IMR-90 (cell line): ENCODE data around the gene RAB3C. TPM values are rescaled to one million over a fixed set of nuclear protein-coding genes. Genes with fewer than 3 reads are reported as not detected.

ENCODE experiments used
- ATAC-seq: fragments of 200-7000 bp; cut with Tn5 transposase; 2 replicates; pipeline ENCODE4 v1.9.1; 2020; ENCODE audit warnings: low read depth, mild to moderate bottlenecking, moderate library complexity
- BruUV-seq: library from RNA; stranded (reverse); fragments of 400-500 nt; replicated peaks from 2 replicates; lab custom pipeline; 2021; lab: Mats Ljungman, UMichigan
- CTCF ChIA-PET: fragments of 300-600 bp; formaldehyde crosslinking; extraction: SDS; loops from one replicate; lab custom pipeline; 2021; ENCODE audit warnings: antibody characterized with exemption; lab: Yijun Ruan, JAX
- POLR2A ChIA-PET: fragments of 300-600 bp; sonication (Branson Sonifier 250); formaldehyde crosslinking; loops from one replicate; lab custom pipeline; 2022; ENCODE audit warnings: antibody characterized with exemption; ENCODE audit not compliant: unreplicated experiment; lab: Charles Lee
- DNase-seq: peaks from one replicate; pipeline ENCODE4 v3.0.0; 2013
- H2AFZ ChIP-seq: replicated peaks from 2 replicates; pipeline ENCODE3; 2013; ENCODE audit warnings: low read length, mild to moderate bottlenecking; ENCODE audit not compliant: poor library complexity
- H2AK5ac ChIP-seq: 2 replicates; pipeline ENCODE4 v1.6.1; 2013; ENCODE audit warnings: low read depth, low read length, inconsistent platforms
- H2AK9ac ChIP-seq: replicated peaks from 2 replicates; pipeline ENCODE3; 2013; ENCODE audit warnings: mild to moderate bottlenecking, low read depth, low read length, moderate library complexity; ENCODE audit not compliant: poor library complexity
- H2BK120ac ChIP-seq: 2 replicates; pipeline ENCODE4 v1.6.1; 2013; ENCODE audit warnings: low read depth, low read length, inconsistent platforms
- H2BK15ac ChIP-seq: 3 replicates; pipeline ENCODE4 v1.6.1; 2013; ENCODE audit warnings: low read depth, low read length, inconsistent platforms
- H2BK20ac ChIP-seq: 2 replicates; pipeline ENCODE4 v1.6.1; 2013; ENCODE audit warnings: low read depth, mild to moderate bottlenecking, inconsistent platforms, low read length, moderate library complexity
- H2BK5ac ChIP-seq: 2 replicates; pipeline ENCODE4 v1.6.1; 2013; ENCODE audit warnings: mild to moderate bottlenecking, low read depth, low read length, inconsistent platforms; ENCODE audit not compliant: poor library complexity, severe bottlenecking
- H3K14ac ChIP-seq: replicated peaks from 2 replicates; pipeline ENCODE4 v1.6.1; 2013; ENCODE audit warnings: low read depth, low read length, inconsistent platforms
- H3K18ac ChIP-seq: 2 replicates; pipeline ENCODE4 v1.6.1; 2013; ENCODE audit warnings: low read depth, low read length, control low read depth
- H3K23ac ChIP-seq: 2 replicates; pipeline ENCODE4 v1.6.1; 2013; ENCODE audit warnings: low read depth, low read length, inconsistent platforms
- H3K27ac ChIP-seq: 2 replicates; pipeline ENCODE4 v1.5.1; 2013; ENCODE audit warnings: mild to moderate bottlenecking, control low read depth, low read length; ENCODE audit not compliant: insufficient read depth
- H3K27me3 ChIP-seq: 2 replicates; pipeline ENCODE4 v1.6.1; 2013; ENCODE audit warnings: low read length; ENCODE audit not compliant: control insufficient read depth, insufficient read depth
- H3K36me3 ChIP-seq: 2 replicates; pipeline ENCODE4 v1.6.1; 2013; ENCODE audit warnings: low read length, mixed read lengths; ENCODE audit not compliant: control insufficient read depth, insufficient read depth
- H3K4ac ChIP-seq: 2 replicates; pipeline ENCODE4 v1.6.1; 2013; ENCODE audit warnings: low read depth, low read length, inconsistent platforms
- H3K4me1 ChIP-seq: 2 replicates; pipeline ENCODE4 v1.6.1; 2013; ENCODE audit warnings: low read length, mixed read lengths; ENCODE audit not compliant: control insufficient read depth, insufficient read depth
- H3K4me2 ChIP-seq: 2 replicates; pipeline ENCODE4 v1.6.1; 2013; ENCODE audit warnings: low read depth, mild to moderate bottlenecking, control low read depth, low read length, moderate library complexity
- H3K4me3 ChIP-seq: 2 replicates; pipeline ENCODE4 v1.5.1; 2013; ENCODE audit warnings: low read depth, mild to moderate bottlenecking, control low read depth, low read length, moderate library complexity; ENCODE audit not compliant: insufficient read depth
- H3K56ac ChIP-seq: 2 replicates; pipeline ENCODE4 v1.6.1; 2013; ENCODE audit warnings: low read length, inconsistent platforms; ENCODE audit not compliant: insufficient read depth; ENCODE audit errors: extremely low read depth
- H3K79me1 ChIP-seq, 2 experiments: 2 replicates each; pipeline ENCODE4 v1.6.1; 2013; ENCODE audit warnings: low read length in 2 of 2, inconsistent platforms in 1 of 2, low read depth in 1 of 2
- H3K9ac ChIP-seq: 2 replicates; pipeline ENCODE4 v1.6.1; 2013; ENCODE audit warnings: low read depth, low read length, control low read depth
- H3K9me1 ChIP-seq: 2 replicates; pipeline ENCODE4 v1.6.1; 2013; ENCODE audit warnings: low read length, inconsistent platforms; ENCODE audit not compliant: insufficient read depth
- H3K9me3 ChIP-seq: 2 replicates; pipeline ENCODE4 v1.6.1; 2013; ENCODE audit warnings: low read length; ENCODE audit not compliant: control insufficient read depth, insufficient read depth
- H4K20me1 ChIP-seq: 2 replicates; pipeline ENCODE4 v1.6.1; 2013; ENCODE audit warnings: low read length, inconsistent platforms; ENCODE audit not compliant: insufficient read depth
- H4K5ac ChIP-seq: 2 replicates; pipeline ENCODE4 v1.6.1; 2013; ENCODE audit warnings: mild to moderate bottlenecking, low read depth, low read length, control low read depth
- H4K8ac ChIP-seq, 2 experiments: 2 replicates each; pipeline ENCODE4 v1.6.1; 2013; ENCODE audit warnings: low read depth in 2 of 2, low read length in 2 of 2, control low read depth in 1 of 2, inconsistent platforms in 1 of 2
- H4K91ac ChIP-seq: 2 replicates; pipeline ENCODE4 v1.6.1; 2013; ENCODE audit warnings: low read depth, low read length, inconsistent platforms; ENCODE audit not compliant: insufficient read depth
- CTCF ChIP-seq: conservative IDR thresholded peaks from 2 replicates; pipeline ENCODE4 v1.5.1; 2012; ENCODE audit warnings: mild to moderate bottlenecking, low read depth, low read length, improper control_type of control experiment
- ELK1 ChIP-seq: fragments of 150-350 bp; IDR thresholded peaks from 2 replicates; pipeline ENCODE4 v1.6.1; 2016; ENCODE audit warnings: low read depth, mild to moderate bottlenecking, low read length, moderate library complexity, borderline replicate concordance
- FOS ChIP-seq: fragments of 150-350 bp; IDR thresholded peaks from 2 replicates; pipeline ENCODE4 v1.6.1; 2016; ENCODE audit warnings: low read depth, low read length
- MAFK ChIP-seq: IDR thresholded peaks from 2 replicates; pipeline ENCODE4 v1.6.1; 2012; ENCODE audit warnings: low read depth, low read length, improper control_type of control experiment
- MAZ ChIP-seq: IDR thresholded peaks from 2 replicates; pipeline ENCODE4 v1.6.1; 2012; ENCODE audit warnings: low read depth, mild to moderate bottlenecking, low read length, improper control_type of control experiment, moderate library complexity, borderline replicate concordance
- MXI1 ChIP-seq: IDR thresholded peaks from 2 replicates; pipeline ENCODE4 v1.6.1; 2012; ENCODE audit warnings: low read depth, mild to moderate bottlenecking, low read length, moderate library complexity, borderline replicate concordance
- NFE2L2 ChIP-seq: fragments of 150-350 bp; IDR thresholded peaks from 2 replicates; pipeline ENCODE4 v1.6.1; 2016; ENCODE audit warnings: low read depth, mild to moderate bottlenecking, low read length
- POLR2A ChIP-seq: IDR thresholded peaks from 2 replicates; pipeline ENCODE4 v1.6.1; 2012; ENCODE audit warnings: mild to moderate bottlenecking, low read depth, low read length
- RCOR1 ChIP-seq: IDR thresholded peaks from 2 replicates; pipeline ENCODE4 v1.6.1; 2012; ENCODE audit warnings: mild to moderate bottlenecking, low read length, improper control_type of control experiment; ENCODE audit not compliant: insufficient replicate concordance
- RFX5 ChIP-seq: IDR thresholded peaks from 2 replicates; pipeline ENCODE4 v1.8.0; 2012; ENCODE audit warnings: low read depth, mild to moderate bottlenecking, low read length, moderate library complexity
- SMC3 ChIP-seq: fragments of 150-350 bp; IDR thresholded peaks from 2 replicates; pipeline ENCODE4 v1.6.1; 2016; ENCODE audit warnings: low read depth, mild to moderate bottlenecking, antibody characterized with exemption, low read length, moderate library complexity
- WGBS, 2 experiments: methylation state at CpG; one replicate each; pipeline versions ENCODE4 v1.1.5 to v1.1.7; 2013; ENCODE audit warnings: missing lambda C conversion rate in 2 of 2; ENCODE audit not compliant: insufficient read length in 1 of 2; ENCODE audit errors: extremely low coverage in 2 of 2; 5-methylcytosine and 5-hydroxymethylcytosine counted together
- dilution Hi-C: fragments of 300-500 bp; cut with HindIII; formaldehyde crosslinking; loops from one replicate; pipeline ENCODE4 v1.14.3; 2018; ENCODE audit warnings: low sequenced_read_pairs; ENCODE audit not compliant: unreplicated experiment
- in situ Hi-C: fragments of 300-500 bp; cut with MboI; formaldehyde crosslinking; loops from 3 replicates; pipeline ENCODE4 v1.14.3; 2019; ENCODE audit warnings: low sequenced_read_pairs, inconsistent platforms, mixed read lengths
- intact Hi-C: fragments of 100-400 bp; cut with micrococcal nuclease; formaldehyde crosslinking; loops from 2 replicates; pipeline ENCODE4 v1.10.0; 2022
- polyA plus RNA-seq, 3 experiments: library from polyadenylated mRNA; depleted of rRNA; stranded (reverse); fragments of >200 nt; gene quantifications; 2 replicates each; pipeline ENCODE4 v1.2.3, GENCODE V29; 2012; ENCODE audit warnings: low replicate concordance in 1 of 3
- total RNA-seq: library from RNA; depleted of rRNA; stranded (reverse); fragments of >200 nt; gene quantifications from 2 replicates; pipeline ENCODE4 v1.2.3, GENCODE V29; 2012

RAB3C gene
- total and polyA plus RNA-seq, 2 of the 4 experiments (the other 2 are of a cell fraction), result not detected

GRCh38 chr5:58886315-58887207, 303.7 kb downstream of the RAB3C start (continued):
- TF ChIP-seq NFE2L2, result no peak
- TF ChIP-seq MAFK, result no peak
- no peak for TF ChIP-seq MXI1

- Histone ChIP-seq H3K4me2 (no peak overlapping the region), H3K4me1 (peaks cover 8% of the 10 kb centered on the region; the same call in 1 of the 2 replicates), H4K5ac (no peak overlapping the region), H3K18ac (no peak overlapping the region), H3K56ac (no peak overlapping the region), H2AK5ac (no peak overlapping the region), H3K9me1 (no peaks in the 10 kb centered on the region), H3K14ac (no peak overlapping the region), H2BK15ac (no peak overlapping the region; the same call in 2 of the 3 replicates), H2BK120ac (no peak overlapping the region), H2AK9ac (no peak overlapping the region), H4K8ac (no peak overlapping the region), H4K20me1 (no peaks in the 10 kb centered on the region), H3K9me3 (no peaks in the 10 kb centered on the region), H3K27ac (no peak overlapping the region), H2BK5ac (no peak overlapping the region), H3K9ac (no peak overlapping the region), H3K4ac (no peak overlapping the region), H4K91ac (no peak overlapping the region), H3K27me3 (no peaks in the 10 kb centered on the region), H3K4me3 (no peak overlapping the region), H3K36me3 (no peaks in the 10 kb centered on the region), H3K79me1 (no peaks in the 10 kb centered on the region), H2BK20ac (no peak overlapping the region), H3K23ac (no peak overlapping the region), H2AFZ (no peak overlapping the region)
- in situ Hi-C loops, result loop anchor here (5.0 to 25.0 kb wide), 2 partner anchors 290 to 475 kb away; no protein-coding TSS in a partner anchor
- WGBS, 2 experiments, result 100% methylated on average over 2 of the region's 4 CpGs; no CpG with 5 or more reads in 1 of the 2 experiments
- BruUV-seq, result no TSS peak
- DNase-seq (no peak), ATAC-seq (no peak)
- dilution Hi-C loops, result no loop called here
- ChIA-PET POLR2A (no interaction called here), CTCF (interaction anchor here (1.0 to 2.4 kb wide), 5 partner anchors 8 to 121 kb away, joined by 3 to 6 read pairs (median 4); no protein-coding TSS in a partner anchor)
- intact Hi-C loops, result loop anchor here (2.0 kb wide), 1 partner anchor 493 kb away; no protein-coding TSS in a partner anchor
- TF ChIP-seq RCOR1 (no peak), MXI1 (no peak), NFE2L2 (no peak), FOS (no peak), CTCF (no peak), RFX5 (no peak), SMC3 (no peak), ELK1 (no peak), POLR2A (no peak), MAZ (no peak)
Observed at GRCh38 chr5:58887311-58887710, 304.4 kb downstream of the RAB3C start.
